SK-N-SH treated with all-trans-retinoic acid at 6 μM for 48 hours (cell line): ENCODE data around the gene CPSF2.

Source experiments
- ATAC-seq: fragments of 200-7000 bp; cut with Tn5 transposase; 3 replicates; pipeline ENCODE4 v1.9.1; 2020; ENCODE audit warnings: mild to moderate bottlenecking, moderate library complexity
- ARNTL ChIP-seq: fragments of 450-650 bp; formaldehyde crosslinking; IDR thresholded peaks from 2 replicates; pipeline ENCODE4 v1.5.0; 2020; ENCODE audit warnings: low read depth, mild to moderate bottlenecking, moderate library complexity, borderline replicate concordance
- CSDC2 ChIP-seq: fragments of 250-450 bp; sonication (Bioruptor Pico); IDR thresholded peaks from 2 replicates; pipeline ENCODE4 v1.5.0; 2020; ENCODE audit warnings: mild to moderate bottlenecking, moderate library complexity
- CSRNP3 ChIP-seq: fragments of 250-450 bp; sonication (Bioruptor Pico); IDR thresholded peaks from 2 replicates; pipeline ENCODE4 v1.5.1; 2021; ENCODE audit warnings: mild to moderate bottlenecking, moderate library complexity
- ESRRG ChIP-seq: fragments of 250-450 bp; sonication (Bioruptor Pico); IDR thresholded peaks from 2 replicates; pipeline ENCODE4 v1.6.1; 2021; ENCODE audit warnings: mild to moderate bottlenecking
- ISL1 ChIP-seq: fragments of 250-450 bp; sonication (Bioruptor Pico); IDR thresholded peaks from 2 replicates; pipeline ENCODE4 v2.1.2; 2022; ENCODE audit warnings: mild to moderate bottlenecking, moderate library complexity
- PPARA ChIP-seq: fragments of 250-450 bp; sonication (Bioruptor Pico); IDR thresholded peaks from 2 replicates; pipeline ENCODE4 v1.5.0; 2020; ENCODE audit warnings: mild to moderate bottlenecking, borderline replicate concordance
- RARB ChIP-seq: fragments of 250-450 bp; sonication (Bioruptor Pico); IDR thresholded peaks from 2 replicates; pipeline ENCODE4 v1.8.0; 2021; ENCODE audit warnings: mild to moderate bottlenecking, moderate library complexity
- TCF4 ChIP-seq: fragments of 250-450 bp; sonication (Bioruptor Pico); IDR thresholded peaks from 2 replicates; pipeline ENCODE4 v1.8.0; 2021; ENCODE audit warnings: mild to moderate bottlenecking, moderate library complexity, borderline replicate concordance
- ZFP30 ChIP-seq: fragments of 450-650 bp; formaldehyde crosslinking; IDR thresholded peaks from 2 replicates; pipeline ENCODE4 v1.5.0; 2022; ENCODE audit warnings: mild to moderate bottlenecking, moderate library complexity
- ZNF565 ChIP-seq: fragments of 450-650 bp; formaldehyde crosslinking; conservative IDR thresholded peaks from 2 replicates; pipeline ENCODE4 v1.5.0; 2020; ENCODE audit warnings: low read depth, mild to moderate bottlenecking, moderate library complexity
- ZNF70 ChIP-seq: fragments of 450-650 bp; formaldehyde crosslinking; IDR thresholded peaks from 2 replicates; pipeline ENCODE4 v1.5.0; 2020; ENCODE audit warnings: mild to moderate bottlenecking, moderate library complexity
- TF ChIP-seq, protein P1 (sequence below): fragments of 250-450 bp; sonication (Bioruptor Pico); IDR thresholded peaks from 2 replicates; pipeline ENCODE4 v1.8.0; 2020; ENCODE audit warnings: mild to moderate bottlenecking, moderate library complexity, borderline replicate concordance
- TF ChIP-seq, protein P2 (sequence below): fragments of 250-450 bp; sonication (Bioruptor Pico); IDR thresholded peaks from 2 replicates; pipeline ENCODE4 v1.5.0; 2020; ENCODE audit warnings: mild to moderate bottlenecking, moderate library complexity
- TF ChIP-seq, protein P3 (sequence below): fragments of 250-450 bp; sonication (Bioruptor Pico); IDR thresholded peaks from 2 replicates; pipeline ENCODE4 v1.5.1; 2020; ENCODE audit warnings: low read depth, mild to moderate bottlenecking, moderate library complexity

The CPSF2 gene

GRCh38 chr14:92105893-92106142 is 16.0 kb upstream of the CPSF2 start (continued):
- TF ChIP-seq, protein P1, sequence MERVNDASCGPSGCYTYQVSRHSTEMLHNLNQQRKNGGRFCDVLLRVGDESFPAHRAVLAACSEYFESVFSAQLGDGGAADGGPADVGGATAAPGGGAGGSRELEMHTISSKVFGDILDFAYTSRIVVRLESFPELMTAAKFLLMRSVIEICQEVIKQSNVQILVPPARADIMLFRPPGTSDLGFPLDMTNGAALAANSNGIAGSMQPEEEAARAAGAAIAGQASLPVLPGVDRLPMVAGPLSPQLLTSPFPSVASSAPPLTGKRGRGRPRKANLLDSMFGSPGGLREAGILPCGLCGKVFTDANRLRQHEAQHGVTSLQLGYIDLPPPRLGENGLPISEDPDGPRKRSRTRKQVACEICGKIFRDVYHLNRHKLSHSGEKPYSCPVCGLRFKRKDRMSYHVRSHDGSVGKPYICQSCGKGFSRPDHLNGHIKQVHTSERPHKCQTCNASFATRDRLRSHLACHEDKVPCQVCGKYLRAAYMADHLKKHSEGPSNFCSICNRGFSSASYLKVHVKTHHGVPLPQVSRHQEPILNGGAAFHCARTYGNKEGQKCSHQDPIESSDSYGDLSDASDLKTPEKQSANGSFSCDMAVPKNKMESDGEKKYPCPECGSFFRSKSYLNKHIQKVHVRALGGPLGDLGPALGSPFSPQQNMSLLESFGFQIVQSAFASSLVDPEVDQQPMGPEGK, result no peak
- no peak for TF ChIP-seq ZFP30 (CRISPR knock-in tag)
- TF ChIP-seq ISL1, result no peak
- TF ChIP-seq RARB (CRISPR knock-in tag), result no peak
- no peak for TF ChIP-seq CSDC2

DNA sequence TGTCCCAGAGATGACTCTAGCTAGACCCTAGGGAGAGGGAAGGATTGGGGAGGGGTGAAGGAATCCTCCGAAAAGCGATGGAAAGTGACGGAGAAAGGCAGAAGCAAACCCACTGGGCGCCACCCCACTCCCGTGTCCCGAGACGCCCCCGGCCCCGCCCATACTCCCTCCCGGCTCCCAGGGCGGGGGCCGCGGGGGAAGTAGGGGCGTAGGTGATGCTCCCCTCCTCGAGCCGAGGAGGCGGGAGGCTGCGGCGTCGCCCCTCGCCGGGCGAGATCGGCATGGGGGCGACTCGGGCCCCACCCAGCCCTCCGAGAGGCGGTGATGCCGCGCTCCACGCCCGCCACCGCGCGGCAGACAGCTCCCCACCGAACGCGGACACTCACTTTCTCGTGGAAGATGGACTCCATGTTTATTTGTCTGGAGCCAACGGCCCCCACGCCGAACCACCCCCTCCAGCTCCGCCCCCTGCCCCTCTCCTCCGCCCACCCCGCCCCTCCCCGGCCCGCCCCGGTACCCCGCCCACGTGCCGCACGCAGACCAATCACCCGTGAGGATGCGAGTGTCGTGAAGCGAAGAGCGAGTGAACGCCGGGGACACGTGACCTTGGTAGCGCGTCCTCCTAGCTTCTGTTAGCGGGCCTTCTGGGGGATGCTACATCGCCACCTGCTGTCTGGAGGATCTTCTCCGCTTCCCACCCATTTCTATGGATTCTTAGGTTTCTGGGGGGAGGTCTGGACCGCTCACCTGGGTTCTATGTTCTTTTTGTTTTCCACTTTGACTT is 15.4 kb upstream of the CPSF2 start, which contains the start of gene ATXN3:
Gene ATXN3 (minus strand): TSS at position 440 of the 784 bp plus-strand sequence. CDS start 30 bp downstream, at position 410.
- peak; percentile 95 for ATAC-seq
- TF ChIP-seq, protein P1, result peak; percentile 92
- TF ChIP-seq, protein P2, sequence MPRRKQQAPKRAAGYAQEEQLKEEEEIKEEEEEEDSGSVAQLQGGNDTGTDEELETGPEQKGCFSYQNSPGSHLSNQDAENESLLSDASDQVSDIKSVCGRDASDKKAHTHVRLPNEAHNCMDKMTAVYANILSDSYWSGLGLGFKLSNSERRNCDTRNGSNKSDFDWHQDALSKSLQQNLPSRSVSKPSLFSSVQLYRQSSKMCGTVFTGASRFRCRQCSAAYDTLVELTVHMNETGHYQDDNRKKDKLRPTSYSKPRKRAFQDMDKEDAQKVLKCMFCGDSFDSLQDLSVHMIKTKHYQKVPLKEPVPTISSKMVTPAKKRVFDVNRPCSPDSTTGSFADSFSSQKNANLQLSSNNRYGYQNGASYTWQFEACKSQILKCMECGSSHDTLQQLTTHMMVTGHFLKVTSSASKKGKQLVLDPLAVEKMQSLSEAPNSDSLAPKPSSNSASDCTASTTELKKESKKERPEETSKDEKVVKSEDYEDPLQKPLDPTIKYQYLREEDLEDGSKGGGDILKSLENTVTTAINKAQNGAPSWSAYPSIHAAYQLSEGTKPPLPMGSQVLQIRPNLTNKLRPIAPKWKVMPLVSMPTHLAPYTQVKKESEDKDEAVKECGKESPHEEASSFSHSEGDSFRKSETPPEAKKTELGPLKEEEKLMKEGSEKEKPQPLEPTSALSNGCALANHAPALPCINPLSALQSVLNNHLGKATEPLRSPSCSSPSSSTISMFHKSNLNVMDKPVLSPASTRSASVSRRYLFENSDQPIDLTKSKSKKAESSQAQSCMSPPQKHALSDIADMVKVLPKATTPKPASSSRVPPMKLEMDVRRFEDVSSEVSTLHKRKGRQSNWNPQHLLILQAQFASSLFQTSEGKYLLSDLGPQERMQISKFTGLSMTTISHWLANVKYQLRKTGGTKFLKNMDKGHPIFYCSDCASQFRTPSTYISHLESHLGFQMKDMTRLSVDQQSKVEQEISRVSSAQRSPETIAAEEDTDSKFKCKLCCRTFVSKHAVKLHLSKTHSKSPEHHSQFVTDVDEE (CRISPR knock-in tag), result no peak
- TF ChIP-seq ZNF565 (no peak), PPARA (CRISPR knock-in tag) (no peak), ZFP30 (CRISPR knock-in tag) (no peak), ZNF70 (CRISPR knock-in tag) (peak; percentile 43; the same call in 1 of the 2 replicates), ISL1 (no peak), CSDC2 (no peak), RARB (CRISPR knock-in tag) (no peak)
- TF ChIP-seq, protein P3, sequence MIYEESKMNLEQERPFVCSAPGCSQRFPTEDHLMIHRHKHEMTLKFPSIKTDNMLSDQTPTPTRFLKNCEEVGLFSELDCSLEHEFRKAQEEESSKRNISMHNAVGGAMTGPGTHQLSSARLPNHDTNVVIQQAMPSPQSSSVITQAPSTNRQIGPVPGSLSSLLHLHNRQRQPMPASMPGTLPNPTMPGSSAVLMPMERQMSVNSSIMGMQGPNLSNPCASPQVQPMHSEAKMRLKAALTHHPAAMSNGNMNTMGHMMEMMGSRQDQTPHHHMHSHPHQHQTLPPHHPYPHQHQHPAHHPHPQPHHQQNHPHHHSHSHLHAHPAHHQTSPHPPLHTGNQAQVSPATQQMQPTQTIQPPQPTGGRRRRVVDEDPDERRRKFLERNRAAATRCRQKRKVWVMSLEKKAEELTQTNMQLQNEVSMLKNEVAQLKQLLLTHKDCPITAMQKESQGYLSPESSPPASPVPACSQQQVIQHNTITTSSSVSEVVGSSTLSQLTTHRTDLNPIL (CRISPR knock-in tag), result no peak
- TF ChIP-seq, all 23 proteins: peak for 2

GRCh38 chr14:92108345-92109254 is 13.2 kb upstream of the CPSF2 start:
- TF ChIP-seq RARB (CRISPR knock-in tag) (no peak), ZNF565 (no peak), TCF4 (CRISPR knock-in tag) (no peak), ARNTL (CRISPR knock-in tag) (no peak), CSDC2 (no peak), CSRNP3 (no peak), ZFP30 (CRISPR knock-in tag) (no peak), ESRRG (no peak)
- TF ChIP-seq, protein P2 (CRISPR knock-in tag), result no peak
- TF ChIP-seq, protein P3 (CRISPR knock-in tag), result no peak
- TF ChIP-seq, all 23 proteins: peak for 0
- no peak for ATAC-seq
